ENCODE data around the gene NHSL2.

NHSL2 gene

GRCh38 chrX:72107841-72108595 is 197.4 kb downstream of the NHSL2 start:
- no peak overlapping the region for H3K4me3 ChIP-seq (ENCODE audit: insufficient read length, low read depth)
- H3K27me3 ChIP-seq (ENCODE audit: insufficient read depth, insufficient read length) = no peaks in the 10 kb centered on the region

GRCh38 chrX:72108666-72109065 is 198.0 kb downstream of the NHSL2 start:
- H3K27me3 ChIP-seq (ENCODE audit: insufficient read depth, insufficient read length) = no peaks in the 10 kb centered on the region
- no peak for DNase-seq (ENCODE audit: low read depth, low spot score)
- H3K4me3 ChIP-seq (ENCODE audit: insufficient read length, low read depth) = no peak overlapping the region
- peaks cover 10% of the 10 kb centered on the region for H3K4me1 ChIP-seq (ENCODE audit: insufficient read depth, insufficient read length)
- peaks cover 9% of the 10 kb centered on the region for H3K36me3 ChIP-seq (ENCODE audit: insufficient read depth, insufficient read length, low read length)
- TF ChIP-seq ZNF274 (IDR thresholded peaks at IDR 0.05; ENCODE audit: low read depth, low read length) = no peak
- no peak for TF ChIP-seq YY1 (IDR thresholded peaks at IDR 0.05; ENCODE audit: insufficient read depth, insufficient read length)
- TF ChIP-seq SUZ12 (IDR thresholded peaks at IDR 0.05; ENCODE audit: extremely low read depth, insufficient read depth, insufficient read length) = no peak
- H3K9ac ChIP-seq (ENCODE audit: insufficient read length, low read depth) = no peak overlapping the region
- H3K9me3 ChIP-seq (ENCODE audit: insufficient read depth, low read length) = no peaks in the 10 kb centered on the region

More at GRCh38 chrX:72107841-72108595, 197.4 kb downstream of the NHSL2 start:
- Histone ChIP-seq H3K9ac (ENCODE audit: insufficient read length, low read depth) (no peak overlapping the region), H3K36me3 (ENCODE audit: insufficient read depth, insufficient read length, low read length) (peaks cover 7% of the 10 kb centered on the region), H3K9me3 (ENCODE audit: insufficient read depth, low read length) (no peaks in the 10 kb centered on the region), H3K4me1 (ENCODE audit: insufficient read depth, insufficient read length) (peaks cover 7% of the 10 kb centered on the region)
- DNase-seq (ENCODE audit: low read depth, low spot score) = no peak
- TF ChIP-seq SUZ12 (IDR thresholded peaks at IDR 0.05; ENCODE audit: extremely low read depth, insufficient read depth, insufficient read length) (no peak), ZNF274 (IDR thresholded peaks at IDR 0.05; ENCODE audit: low read depth, low read length) (no peak), YY1 (IDR thresholded peaks at IDR 0.05; ENCODE audit: insufficient read depth, insufficient read length) (no peak)

GRCh38 chrX:72110051-72110875 is 199.6 kb downstream of the NHSL2 start:
- no peaks in the 10 kb centered on the region for H3K27me3 ChIP-seq (ENCODE audit: insufficient read depth, insufficient read length)
- H3K4me3 ChIP-seq (ENCODE audit: insufficient read length, low read depth) = no peak overlapping the region
- H3K9me3 ChIP-seq (ENCODE audit: insufficient read depth, low read length) = no peaks in the 10 kb centered on the region
- H3K9ac ChIP-seq (ENCODE audit: insufficient read length, low read depth) = no peak overlapping the region
- H3K36me3 ChIP-seq (ENCODE audit: insufficient read depth, insufficient read length, low read length) = peaks cover 9% of the 10 kb centered on the region
- DNase-seq (ENCODE audit: low read depth, low spot score) = no peak
- TF ChIP-seq ZNF274 (IDR thresholded peaks at IDR 0.05; ENCODE audit: low read depth, low read length) (no peak), YY1 (IDR thresholded peaks at IDR 0.05; ENCODE audit: insufficient read depth, insufficient read length) (no peak), SUZ12 (IDR thresholded peaks at IDR 0.05; ENCODE audit: extremely low read depth, insufficient read depth, insufficient read length) (no peak)
- peaks cover 11% of the 10 kb centered on the region for H3K4me1 ChIP-seq (ENCODE audit: insufficient read depth, insufficient read length)

- H3K36me3 ChIP-seq (ENCODE audit: insufficient read depth, insufficient read length, low read length) = peaks cover 9% of the 10 kb centered on the region
- TF ChIP-seq ZNF274 (IDR thresholded peaks at IDR 0.05; ENCODE audit: low read depth, low read length) (no peak), SUZ12 (IDR thresholded peaks at IDR 0.05; ENCODE audit: extremely low read depth, insufficient read depth, insufficient read length) (no peak), YY1 (IDR thresholded peaks at IDR 0.05; ENCODE audit: insufficient read depth, insufficient read length) (no peak)
- no peaks in the 10 kb centered on the region for H3K9me3 ChIP-seq (ENCODE audit: insufficient read depth, low read length)
- no peaks in the 10 kb centered on the region for H3K27me3 ChIP-seq (ENCODE audit: insufficient read depth, insufficient read length)
- H3K9ac ChIP-seq (ENCODE audit: insufficient read length, low read depth) = no peak overlapping the region
- H3K4me3 ChIP-seq (ENCODE audit: insufficient read length, low read depth) = no peak overlapping the region
- no peak for DNase-seq (ENCODE audit: low read depth, low spot score)
- peaks cover 15% of the 10 kb centered on the region for H3K4me1 ChIP-seq (ENCODE audit: insufficient read depth, insufficient read length)
Measured at GRCh38 chrX:72110876-72111708, 200.4 kb downstream of the NHSL2 start.

GRCh38 chrX:72113461-72113860 is 202.8 kb downstream of the NHSL2 start:
- Histone ChIP-seq H3K4me1 (ENCODE audit: insufficient read depth, insufficient read length) (peaks cover 10% of the 10 kb centered on the region), H3K9ac (ENCODE audit: insufficient read length, low read depth) (no peak overlapping the region), H3K27me3 (ENCODE audit: insufficient read depth, insufficient read length) (no peaks in the 10 kb centered on the region), H3K4me3 (ENCODE audit: insufficient read length, low read depth) (no peak overlapping the region), H3K9me3 (ENCODE audit: insufficient read depth, low read length) (no peaks in the 10 kb centered on the region), H3K36me3 (ENCODE audit: insufficient read depth, insufficient read length, low read length) (peaks cover 8% of the 10 kb centered on the region)
- no peak for DNase-seq (ENCODE audit: low read depth, low spot score)
- TF ChIP-seq SUZ12 (IDR thresholded peaks at IDR 0.05; ENCODE audit: extremely low read depth, insufficient read depth, insufficient read length) = no peak
- no peak for TF ChIP-seq ZNF274 (IDR thresholded peaks at IDR 0.05; ENCODE audit: low read depth, low read length)
- TF ChIP-seq YY1 (IDR thresholded peaks at IDR 0.05; ENCODE audit: insufficient read depth, insufficient read length) = no peak

- Histone ChIP-seq H3K27me3 (ENCODE audit: insufficient read depth, insufficient read length) (no peaks in the 10 kb centered on the region), H3K4me3 (ENCODE audit: insufficient read length, low read depth) (no peak overlapping the region), H3K9ac (ENCODE audit: insufficient read length, low read depth) (no peak overlapping the region), H3K36me3 (ENCODE audit: insufficient read depth, insufficient read length, low read length) (peaks cover 4% of the 10 kb centered on the region), H3K9me3 (ENCODE audit: insufficient read depth, low read length) (no peaks in the 10 kb centered on the region), H3K4me1 (ENCODE audit: insufficient read depth, insufficient read length) (peaks cover 10% of the 10 kb centered on the region)
- no peak for DNase-seq (ENCODE audit: low read depth, low spot score)
- TF ChIP-seq SUZ12 (IDR thresholded peaks at IDR 0.05; ENCODE audit: extremely low read depth, insufficient read depth, insufficient read length) (no peak), ZNF274 (IDR thresholded peaks at IDR 0.05; ENCODE audit: low read depth, low read length) (no peak), YY1 (IDR thresholded peaks at IDR 0.05; ENCODE audit: insufficient read depth, insufficient read length) (no peak)
Measured at GRCh38 chrX:72114306-72114705, 203.7 kb downstream of the NHSL2 start.

All from NT2/D1 (cell line).